Osteoblast (primary cell): ENCODE data around the gene WLS. TPM values are rescaled to one million over a fixed set of nuclear protein-coding genes. Genes with fewer than 3 reads are reported as not detected.

Experiments used
- DNase-seq: peaks from one replicate; pipeline ENCODE4 v3.0.0; 2011; ENCODE audit warnings: low spot score, mixed read lengths; ENCODE audit not compliant: insufficient read length; ENCODE audit errors: missing footprints
- H2AFZ ChIP-seq: 2 replicates; pipeline ENCODE4 v1.6.0; 2011; ENCODE audit warnings: mild to moderate bottlenecking, low read length
- H3K27ac ChIP-seq: 2 replicates; pipeline ENCODE4 v1.5.1; 2011; ENCODE audit warnings: mild to moderate bottlenecking, low read depth, low read length, moderate library complexity
- H3K27me3 ChIP-seq: 2 replicates; pipeline ENCODE4 v1.6.0; 2012; ENCODE audit warnings: mild to moderate bottlenecking, control low read depth, inconsistent platforms, low read length, moderate library complexity; ENCODE audit not compliant: insufficient read depth
- H3K36me3 ChIP-seq: 2 replicates; pipeline ENCODE4 v1.5.1; 2011; ENCODE audit warnings: mild to moderate bottlenecking, low read length, control low read depth, moderate library complexity; ENCODE audit not compliant: insufficient read depth
- H3K4me1 ChIP-seq: 2 replicates; pipeline ENCODE4 v1.5.1; 2011; ENCODE audit warnings: mild to moderate bottlenecking, low read length, control low read depth, moderate library complexity; ENCODE audit not compliant: insufficient read depth
- H3K4me2 ChIP-seq: 2 replicates; pipeline ENCODE4 v1.6.0; 2011; ENCODE audit warnings: mild to moderate bottlenecking, low read length; ENCODE audit not compliant: insufficient read depth
- H3K4me3 ChIP-seq: fragments of 200-600 bp; sonication (generic); 3 replicates; pipeline ENCODE4 v1.5.1; 2012; ENCODE audit warnings: mild to moderate bottlenecking, low read length, inconsistent platforms; ENCODE audit not compliant: insufficient read depth
- H3K79me2 ChIP-seq: 2 replicates; pipeline ENCODE4 v1.6.0; 2012; ENCODE audit warnings: mild to moderate bottlenecking, low read length, control low read depth, inconsistent platforms; ENCODE audit not compliant: insufficient read depth
- H3K9me3 ChIP-seq: 2 replicates; pipeline ENCODE4 v1.5.1; 2011; ENCODE audit warnings: low read depth, low read length, control low read depth
- H4K20me1 ChIP-seq: 2 replicates; pipeline ENCODE4 v1.6.0; 2012; ENCODE audit warnings: mild to moderate bottlenecking, low read length, control low read depth; ENCODE audit not compliant: insufficient read depth
- total RNA-seq: library from RNA; depleted of rRNA; stranded (reverse); fragments of >200 nt; gene quantifications from 2 replicates; pipeline ENCODE4 v1.2.3, GENCODE V29; 2012
- TF ChIP-seq, protein P1 (sequence below): IDR thresholded peaks from 2 replicates; pipeline ENCODE4 v1.5.1; 2011; ENCODE audit warnings: mild to moderate bottlenecking, low read depth, low read length, moderate library complexity; ENCODE audit errors: extremely low read depth

The WLS gene
- total RNA-seq, 1 donor, result 54.3 TPM

DNA sequence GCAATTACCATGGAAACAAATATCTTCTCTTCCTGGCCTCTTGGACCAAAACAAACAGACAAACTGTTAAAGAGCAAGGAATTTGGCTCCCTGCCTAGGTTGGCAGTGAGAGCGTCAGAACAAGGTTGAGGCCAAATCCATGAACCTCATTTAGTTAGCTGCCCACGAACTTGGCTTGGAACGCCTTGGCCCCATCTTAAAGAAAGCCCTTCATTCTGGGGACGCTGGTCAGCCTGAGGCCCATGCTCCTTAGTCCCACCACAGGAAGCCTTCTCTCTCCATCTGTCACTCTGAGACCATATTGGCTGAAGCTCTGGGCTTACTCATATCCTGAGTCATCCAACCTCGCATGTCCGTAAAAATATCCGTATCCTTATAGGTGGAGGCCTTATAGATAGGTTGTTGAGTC is 119.5 kb downstream of the WLS start:
- no peak for DNase-seq
- Histone ChIP-seq H3K4me1 (peaks cover 29% of the 10 kb centered on the region), H3K4me3 (no peak overlapping the region), H4K20me1 (no peaks in the 10 kb centered on the region), H3K27me3 (no peaks in the 10 kb centered on the region), H3K79me2 (no peaks in the 10 kb centered on the region), H3K4me2 (peak overlapping the region; percentile 43), H3K36me3 (no peaks in the 10 kb centered on the region), H3K9me3 (no peaks in the 10 kb centered on the region), H3K27ac (no peak overlapping the region), H2AFZ (no peak overlapping the region)
- TF ChIP-seq, protein P1, sequence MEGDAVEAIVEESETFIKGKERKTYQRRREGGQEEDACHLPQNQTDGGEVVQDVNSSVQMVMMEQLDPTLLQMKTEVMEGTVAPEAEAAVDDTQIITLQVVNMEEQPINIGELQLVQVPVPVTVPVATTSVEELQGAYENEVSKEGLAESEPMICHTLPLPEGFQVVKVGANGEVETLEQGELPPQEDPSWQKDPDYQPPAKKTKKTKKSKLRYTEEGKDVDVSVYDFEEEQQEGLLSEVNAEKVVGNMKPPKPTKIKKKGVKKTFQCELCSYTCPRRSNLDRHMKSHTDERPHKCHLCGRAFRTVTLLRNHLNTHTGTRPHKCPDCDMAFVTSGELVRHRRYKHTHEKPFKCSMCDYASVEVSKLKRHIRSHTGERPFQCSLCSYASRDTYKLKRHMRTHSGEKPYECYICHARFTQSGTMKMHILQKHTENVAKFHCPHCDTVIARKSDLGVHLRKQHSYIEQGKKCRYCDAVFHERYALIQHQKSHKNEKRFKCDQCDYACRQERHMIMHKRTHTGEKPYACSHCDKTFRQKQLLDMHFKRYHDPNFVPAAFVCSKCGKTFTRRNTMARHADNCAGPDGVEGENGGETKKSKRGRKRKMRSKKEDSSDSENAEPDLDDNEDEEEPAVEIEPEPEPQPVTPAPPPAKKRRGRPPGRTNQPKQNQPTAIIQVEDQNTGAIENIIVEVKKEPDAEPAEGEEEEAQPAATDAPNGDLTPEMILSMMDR, result no peak

DNA sequence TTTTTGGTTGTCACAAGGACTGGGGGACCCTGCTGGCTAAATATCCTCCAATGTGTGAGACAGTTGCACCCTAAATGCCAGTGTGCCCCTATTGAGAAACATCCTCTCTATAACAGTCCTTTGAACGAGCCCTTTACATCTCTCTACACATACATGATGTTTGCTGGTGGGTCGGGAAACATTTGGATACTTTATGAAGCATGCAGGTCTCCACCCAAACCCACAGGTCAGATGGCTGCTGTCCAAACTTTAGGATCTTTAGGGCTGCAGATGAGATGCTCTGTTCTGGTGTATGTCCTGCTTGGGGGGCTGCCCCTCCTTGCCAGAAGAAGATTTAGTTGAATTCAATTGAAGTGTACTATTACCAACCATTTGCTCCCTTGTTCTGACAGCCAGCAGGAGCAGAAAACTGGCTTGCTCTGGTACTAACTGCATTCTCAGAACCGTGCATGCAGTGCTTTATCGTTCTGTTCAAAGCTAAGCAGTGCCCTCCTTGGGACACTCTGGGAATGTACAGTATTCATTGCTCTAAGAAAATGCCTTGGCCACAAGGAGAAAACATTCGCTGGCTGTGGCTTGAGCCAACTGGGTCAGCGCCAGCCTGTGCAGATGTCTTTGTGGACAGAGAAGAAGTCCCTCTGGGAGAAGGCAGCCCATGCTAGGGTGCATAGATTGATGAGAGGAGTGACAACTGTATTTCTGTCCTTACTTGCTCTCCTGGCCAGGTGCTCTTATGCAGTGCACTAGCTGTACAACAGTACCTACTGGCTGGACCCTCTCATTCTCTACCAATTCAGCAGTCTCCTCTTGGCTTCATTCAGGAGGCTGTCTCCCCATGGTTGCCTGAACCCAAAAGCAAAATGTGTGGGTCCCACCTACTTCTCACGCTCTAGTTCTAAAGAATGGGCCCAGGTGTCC is 120.5 kb downstream of the WLS start:
- peak overlapping the region; percentile 15 for H3K4me2 ChIP-seq
- no peaks in the 10 kb centered on the region for H3K79me2 ChIP-seq
- H2AFZ ChIP-seq, result peak overlapping the region; percentile 43

DNA sequence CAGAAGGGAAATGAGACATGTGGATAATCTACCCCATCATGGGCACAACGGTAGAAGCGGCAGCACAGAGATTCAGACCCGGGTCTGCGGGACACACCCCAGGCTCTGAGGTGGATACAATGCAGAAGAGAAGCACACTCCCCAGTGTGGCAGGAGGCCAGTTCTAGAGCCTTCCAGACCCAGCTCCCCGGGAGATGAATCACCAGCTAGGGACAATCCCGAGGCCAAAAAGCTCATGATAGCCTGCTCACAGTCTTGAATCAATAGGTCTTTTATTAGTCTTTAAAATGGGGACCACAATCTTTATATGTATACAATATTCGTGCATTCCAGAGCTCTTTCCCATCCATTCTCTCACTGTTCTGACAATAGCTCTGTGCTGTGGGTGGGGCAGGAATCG is 124.6 kb downstream of the WLS start:
- Histone ChIP-seq H3K36me3 (no peaks in the 10 kb centered on the region), H3K27me3 (no peaks in the 10 kb centered on the region), H2AFZ (no peak overlapping the region), H3K27ac (no peak overlapping the region), H3K4me3 (no peak overlapping the region), H3K4me1 (peaks cover 22% of the 10 kb centered on the region), H3K79me2 (no peaks in the 10 kb centered on the region), H4K20me1 (no peaks in the 10 kb centered on the region), H3K9me3 (no peaks in the 10 kb centered on the region), H3K4me2 (no peak overlapping the region)
- TF ChIP-seq, protein P1, result no peak
- peak; percentile 62 for DNase-seq

More for the DNA sequence above, 120.5 kb downstream of the WLS start:
- DNase-seq, result peak; percentile 81
- no peaks in the 10 kb centered on the region for H3K9me3 ChIP-seq
- no peaks in the 10 kb centered on the region for H3K36me3 ChIP-seq
- no peaks in the 10 kb centered on the region for H3K27me3 ChIP-seq
- no peak overlapping the region for H3K4me3 ChIP-seq
- H4K20me1 ChIP-seq, result no peaks in the 10 kb centered on the region
- TF ChIP-seq, protein P1, result peak; percentile 85
- H3K4me1 ChIP-seq, result peaks cover 25% of the 10 kb centered on the region
- H3K27ac ChIP-seq, result no peak overlapping the region

DNA sequence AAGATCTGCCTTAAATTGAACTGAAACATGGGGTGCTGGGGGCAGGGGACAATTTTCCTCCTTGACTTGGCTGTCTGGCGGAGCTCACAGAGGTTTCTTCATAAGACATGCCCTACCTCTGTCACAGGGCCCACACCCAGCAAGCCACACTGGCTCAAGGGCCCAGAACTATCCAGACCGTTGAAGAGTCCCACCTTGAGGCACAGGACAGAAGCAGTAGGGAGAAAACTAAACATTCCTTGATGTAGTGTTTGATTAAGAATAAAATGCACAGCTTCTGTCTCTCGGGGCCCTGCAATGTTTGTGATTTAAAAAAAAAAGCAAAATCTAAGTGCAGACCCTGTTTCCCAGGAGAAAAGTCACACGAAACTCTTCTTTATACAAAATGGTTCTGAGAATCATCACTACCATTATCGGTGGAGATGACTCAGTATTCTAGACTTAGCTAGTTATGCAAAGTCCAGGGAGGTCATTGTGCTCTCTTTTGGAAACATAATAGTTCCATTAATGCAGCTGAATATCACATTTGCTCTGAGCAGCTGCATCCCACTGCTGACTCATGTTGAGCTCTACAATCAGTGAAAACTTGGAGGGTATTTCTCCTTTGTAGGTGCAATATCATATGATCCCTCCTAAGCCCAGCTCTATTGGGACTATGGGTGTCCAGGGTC is 128.3 kb downstream of the WLS start:
- no peaks in the 10 kb centered on the region for H3K27me3 ChIP-seq
- peaks cover 6% of the 10 kb centered on the region for H3K4me1 ChIP-seq
- no peak overlapping the region for H3K4me2 ChIP-seq
- H3K4me3 ChIP-seq, result no peak overlapping the region
- H3K9me3 ChIP-seq, result no peaks in the 10 kb centered on the region
- H3K36me3 ChIP-seq, result no peaks in the 10 kb centered on the region
- DNase-seq, result peak; percentile 90
- no peaks in the 10 kb centered on the region for H4K20me1 ChIP-seq
- no peak overlapping the region for H2AFZ ChIP-seq
- TF ChIP-seq, protein P1, result no peak
- H3K27ac ChIP-seq, result peak overlapping the region; percentile 50
- no peaks in the 10 kb centered on the region for H3K79me2 ChIP-seq
